ENCODE data around the gene APCDD1L.

DNA sequence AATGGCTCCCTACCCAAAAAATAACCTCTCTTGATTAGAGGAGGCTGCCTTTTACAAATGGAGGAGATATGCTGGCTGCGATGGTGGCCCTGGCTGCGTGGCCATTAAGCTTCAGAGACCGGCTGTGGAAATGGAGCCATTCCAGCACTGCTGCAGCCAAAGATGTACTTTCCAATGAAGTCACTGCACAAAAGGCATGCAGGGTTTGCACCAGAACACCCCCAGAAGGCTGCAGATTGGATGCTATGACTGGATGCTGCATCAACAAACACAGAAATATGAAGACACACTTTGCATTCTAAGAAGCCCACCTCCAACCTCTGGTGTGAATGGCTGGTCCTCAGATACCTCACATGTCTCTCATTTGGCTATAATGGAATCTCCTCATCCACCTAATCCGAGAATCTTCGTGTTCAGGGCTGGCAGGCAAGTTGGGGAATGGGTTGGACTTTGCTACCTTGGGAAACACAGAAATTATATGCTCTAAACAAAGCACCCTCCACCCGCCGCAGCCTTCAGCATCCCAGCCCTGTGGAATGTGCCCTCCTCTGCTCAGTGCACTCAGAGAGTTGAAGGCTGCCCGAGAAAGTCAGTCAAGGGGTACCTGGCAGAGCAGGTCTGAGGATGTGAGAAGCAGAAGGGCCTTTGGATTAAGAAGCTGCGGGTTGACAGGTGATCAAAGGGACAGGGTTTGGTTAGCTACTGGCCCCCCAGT lies 35.3 kb downstream of the APCDD1L start:
- TF ChIP-seq POLR2A (IDR thresholded peaks at IDR 0.05), result no peak
- TF ChIP-seq, protein P1, sequence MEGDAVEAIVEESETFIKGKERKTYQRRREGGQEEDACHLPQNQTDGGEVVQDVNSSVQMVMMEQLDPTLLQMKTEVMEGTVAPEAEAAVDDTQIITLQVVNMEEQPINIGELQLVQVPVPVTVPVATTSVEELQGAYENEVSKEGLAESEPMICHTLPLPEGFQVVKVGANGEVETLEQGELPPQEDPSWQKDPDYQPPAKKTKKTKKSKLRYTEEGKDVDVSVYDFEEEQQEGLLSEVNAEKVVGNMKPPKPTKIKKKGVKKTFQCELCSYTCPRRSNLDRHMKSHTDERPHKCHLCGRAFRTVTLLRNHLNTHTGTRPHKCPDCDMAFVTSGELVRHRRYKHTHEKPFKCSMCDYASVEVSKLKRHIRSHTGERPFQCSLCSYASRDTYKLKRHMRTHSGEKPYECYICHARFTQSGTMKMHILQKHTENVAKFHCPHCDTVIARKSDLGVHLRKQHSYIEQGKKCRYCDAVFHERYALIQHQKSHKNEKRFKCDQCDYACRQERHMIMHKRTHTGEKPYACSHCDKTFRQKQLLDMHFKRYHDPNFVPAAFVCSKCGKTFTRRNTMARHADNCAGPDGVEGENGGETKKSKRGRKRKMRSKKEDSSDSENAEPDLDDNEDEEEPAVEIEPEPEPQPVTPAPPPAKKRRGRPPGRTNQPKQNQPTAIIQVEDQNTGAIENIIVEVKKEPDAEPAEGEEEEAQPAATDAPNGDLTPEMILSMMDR (IDR thresholded peaks at IDR 0.05), result no peak

All from uterus (tissue), 2 donors.